Progenitor cell of endocrine pancreas (in vitro differentiated cells): ENCODE data around the gene TEX48. TPM values are rescaled to one million over a fixed set of nuclear protein-coding genes. Genes with fewer than 3 reads are reported as not detected.

Source experiments
- DNase-seq: peaks from one replicate; pipeline ENCODE4 v3.0.0; 2021; ENCODE audit warnings: low spot score; ENCODE audit not compliant: unreplicated experiment
- H3K27ac Mint-ChIP-seq: 2 replicates; pipeline ENCODE4 v1.8.0; 2021; ENCODE audit warnings: mild to moderate bottlenecking, moderate library complexity, mixed read lengths
- H3K27me3 Mint-ChIP-seq: 2 replicates; pipeline ENCODE4 v1.8.0; 2021; ENCODE audit warnings: mixed read lengths
- H3K36me3 Mint-ChIP-seq: 2 replicates; pipeline ENCODE4 v1.8.0; 2022; ENCODE audit warnings: mixed read lengths; ENCODE audit not compliant: insufficient read depth
- H3K4me1 Mint-ChIP-seq: 2 replicates; pipeline ENCODE4 v1.8.0; 2021; ENCODE audit warnings: low read depth, mixed read lengths
- H3K4me3 Mint-ChIP-seq: 2 replicates; pipeline ENCODE4 v1.8.0; 2021; ENCODE audit warnings: low read depth, mild to moderate bottlenecking, moderate library complexity, mixed read lengths
- H3K9me3 Mint-ChIP-seq: 2 replicates; pipeline ENCODE4 v1.8.0; 2021; ENCODE audit warnings: low read depth, mixed read lengths
- total RNA-seq: library from RNA; stranded (reverse); gene quantifications from 2 replicates; pipeline ENCODE4 v1.2.1, GENCODE V29; 2021
- TF ChIP-seq, protein P1 (sequence below): fragments of 200-600 bp; sonication (generic); IDR thresholded peaks from one replicate; pipeline ENCODE4 v1.5.0; 2021; ENCODE audit warnings: antibody characterized with exemption, mild to moderate bottlenecking; ENCODE audit not compliant: unreplicated experiment

The TEX48 gene
- total RNA-seq, 1 donor from 2014 or later = not detected

DNA sequence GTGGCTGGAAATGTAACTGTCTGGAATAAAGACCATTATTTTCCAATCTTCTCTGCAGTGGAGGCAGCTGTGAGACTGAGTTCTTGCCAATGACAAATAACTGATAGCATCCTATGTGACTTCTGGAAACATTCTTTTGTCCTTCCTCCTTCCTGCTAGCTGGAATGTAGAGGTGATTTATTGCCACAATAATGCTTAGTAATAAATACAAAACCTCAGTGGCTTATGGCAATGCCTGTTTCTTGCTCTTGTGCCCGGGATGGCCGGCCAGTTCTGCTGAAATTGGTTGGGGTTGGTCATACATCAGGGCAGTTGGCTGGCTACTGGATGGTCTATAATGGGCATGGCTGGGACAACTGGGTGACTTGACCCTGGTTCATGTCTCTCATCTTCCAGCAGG is 12.2 kb upstream of the TEX48 start:
- peaks cover 12% of the 10 kb centered on the region for H3K27me3 Mint-ChIP-seq
- H3K4me3 Mint-ChIP-seq = no peak overlapping the region
- H3K9me3 Mint-ChIP-seq = no peaks in the 10 kb centered on the region
- no peaks in the 10 kb centered on the region for H3K36me3 Mint-ChIP-seq
- peaks cover 1% of the 10 kb centered on the region for H3K4me1 Mint-ChIP-seq
- TF ChIP-seq, protein P1, sequence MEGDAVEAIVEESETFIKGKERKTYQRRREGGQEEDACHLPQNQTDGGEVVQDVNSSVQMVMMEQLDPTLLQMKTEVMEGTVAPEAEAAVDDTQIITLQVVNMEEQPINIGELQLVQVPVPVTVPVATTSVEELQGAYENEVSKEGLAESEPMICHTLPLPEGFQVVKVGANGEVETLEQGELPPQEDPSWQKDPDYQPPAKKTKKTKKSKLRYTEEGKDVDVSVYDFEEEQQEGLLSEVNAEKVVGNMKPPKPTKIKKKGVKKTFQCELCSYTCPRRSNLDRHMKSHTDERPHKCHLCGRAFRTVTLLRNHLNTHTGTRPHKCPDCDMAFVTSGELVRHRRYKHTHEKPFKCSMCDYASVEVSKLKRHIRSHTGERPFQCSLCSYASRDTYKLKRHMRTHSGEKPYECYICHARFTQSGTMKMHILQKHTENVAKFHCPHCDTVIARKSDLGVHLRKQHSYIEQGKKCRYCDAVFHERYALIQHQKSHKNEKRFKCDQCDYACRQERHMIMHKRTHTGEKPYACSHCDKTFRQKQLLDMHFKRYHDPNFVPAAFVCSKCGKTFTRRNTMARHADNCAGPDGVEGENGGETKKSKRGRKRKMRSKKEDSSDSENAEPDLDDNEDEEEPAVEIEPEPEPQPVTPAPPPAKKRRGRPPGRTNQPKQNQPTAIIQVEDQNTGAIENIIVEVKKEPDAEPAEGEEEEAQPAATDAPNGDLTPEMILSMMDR = no peak
- H3K27ac Mint-ChIP-seq = no peak overlapping the region
- no peak for DNase-seq

DNA sequence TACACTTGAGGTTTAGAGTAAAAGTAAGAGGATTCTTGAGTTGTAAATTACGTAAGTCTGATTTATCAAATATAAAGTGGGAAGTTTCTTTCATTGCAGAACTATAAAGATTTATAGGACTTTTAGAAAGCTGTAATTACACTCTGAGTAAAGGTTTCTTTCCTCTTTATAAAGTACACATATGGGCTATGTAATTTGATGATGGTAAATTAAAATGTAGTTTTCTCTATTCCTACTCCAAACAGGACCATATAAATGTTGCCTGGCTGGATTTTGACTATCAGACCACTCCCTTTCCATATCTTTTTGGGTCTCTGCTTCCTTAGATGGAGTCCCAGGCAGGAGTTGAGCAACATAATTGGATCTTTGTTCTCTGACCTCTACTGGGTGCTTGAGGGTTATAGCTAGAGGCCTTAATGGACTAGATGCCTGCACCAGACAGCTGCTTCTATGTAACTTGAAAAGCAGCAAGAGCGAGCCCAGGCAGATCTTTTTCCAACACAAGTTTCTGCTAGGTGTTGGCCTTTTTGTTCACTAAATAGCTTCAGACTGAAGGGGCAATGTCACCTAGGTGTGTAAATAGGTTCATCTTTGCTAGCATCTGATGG is 11.4 kb upstream of the TEX48 start:
- Mint-ChIP-seq H3K36me3 (no peaks in the 10 kb centered on the region), H3K9me3 (no peaks in the 10 kb centered on the region), H3K4me3 (no peak overlapping the region), H3K27ac (no peak overlapping the region), H3K4me1 (peaks cover 1% of the 10 kb centered on the region), H3K27me3 (peaks cover 12% of the 10 kb centered on the region)
- DNase-seq = no peak
- TF ChIP-seq, protein P1 = no peak

DNA sequence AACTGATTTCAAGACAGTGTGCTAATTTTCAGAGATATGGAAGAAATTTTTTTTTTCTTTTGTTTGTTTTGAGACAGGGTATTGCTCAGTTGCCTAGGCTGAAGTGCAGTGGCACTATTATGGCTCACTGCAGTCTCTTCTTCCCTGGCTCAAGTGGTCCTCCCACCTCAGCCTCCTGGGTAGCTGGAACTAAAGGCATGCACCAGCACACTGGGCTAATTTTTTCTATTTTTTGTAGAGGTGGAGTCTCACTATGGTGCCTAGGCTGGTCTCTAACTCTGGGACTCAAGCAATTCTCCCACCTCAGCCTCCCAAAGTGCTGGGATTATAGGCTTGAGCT is 9.9 kb upstream of the TEX48 start:
- Mint-ChIP-seq H3K27me3 (peaks cover 12% of the 10 kb centered on the region), H3K27ac (no peak overlapping the region), H3K36me3 (no peaks in the 10 kb centered on the region), H3K9me3 (no peaks in the 10 kb centered on the region), H3K4me1 (peaks cover 1% of the 10 kb centered on the region), H3K4me3 (no peak overlapping the region)
- TF ChIP-seq, protein P1 = no peak
- DNase-seq = no peak

DNA sequence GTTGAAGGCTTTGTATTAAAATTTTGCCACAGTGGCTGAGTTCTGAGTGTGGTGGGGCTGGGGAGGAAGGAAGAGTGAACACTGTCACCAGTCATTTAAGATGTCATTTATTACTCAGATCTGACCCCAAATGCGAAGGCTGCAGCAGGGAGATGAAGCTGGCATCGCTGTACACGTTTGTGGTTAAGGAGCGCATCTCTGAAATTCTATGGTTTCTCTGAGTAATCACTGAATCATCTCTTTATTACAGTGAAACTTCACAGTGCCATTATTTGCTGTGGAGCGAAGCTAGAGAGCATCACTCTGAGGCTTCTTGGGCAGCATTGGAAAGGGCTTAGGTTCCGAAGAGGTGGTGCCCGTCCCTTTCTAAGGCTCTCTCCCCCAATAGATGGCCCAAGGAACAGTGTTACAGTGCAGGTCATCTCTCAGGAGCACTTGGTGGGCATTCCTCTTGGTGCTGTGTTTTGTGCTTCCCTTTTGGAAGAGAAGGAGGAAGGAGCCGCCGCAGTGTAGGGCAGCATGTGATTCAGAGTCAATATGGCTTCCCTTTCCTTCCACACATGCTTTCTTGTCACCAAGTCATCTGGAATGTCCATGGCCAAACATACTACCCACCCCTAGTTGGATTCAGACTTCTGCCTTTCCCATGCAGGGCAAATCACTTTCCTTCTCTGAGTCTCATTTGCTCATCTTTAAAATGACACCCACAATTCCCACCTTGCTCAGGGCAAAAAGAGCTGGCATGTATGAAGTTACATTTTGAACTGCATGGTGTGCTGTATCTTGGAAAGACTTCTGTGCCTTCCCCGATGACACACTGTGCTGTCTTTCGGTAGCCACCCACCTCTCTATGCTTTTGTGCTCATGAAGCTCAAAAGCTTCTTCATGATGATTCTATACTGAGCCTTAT is 9.3 kb upstream of the TEX48 start:
- no peak for DNase-seq
- Mint-ChIP-seq H3K27me3 (peaks cover 12% of the 10 kb centered on the region), H3K4me1 (peaks cover 1% of the 10 kb centered on the region), H3K27ac (peak overlapping the region; percentile 9), H3K9me3 (no peaks in the 10 kb centered on the region), H3K36me3 (no peaks in the 10 kb centered on the region), H3K4me3 (no peak overlapping the region)
- TF ChIP-seq, protein P1 = no peak

DNA sequence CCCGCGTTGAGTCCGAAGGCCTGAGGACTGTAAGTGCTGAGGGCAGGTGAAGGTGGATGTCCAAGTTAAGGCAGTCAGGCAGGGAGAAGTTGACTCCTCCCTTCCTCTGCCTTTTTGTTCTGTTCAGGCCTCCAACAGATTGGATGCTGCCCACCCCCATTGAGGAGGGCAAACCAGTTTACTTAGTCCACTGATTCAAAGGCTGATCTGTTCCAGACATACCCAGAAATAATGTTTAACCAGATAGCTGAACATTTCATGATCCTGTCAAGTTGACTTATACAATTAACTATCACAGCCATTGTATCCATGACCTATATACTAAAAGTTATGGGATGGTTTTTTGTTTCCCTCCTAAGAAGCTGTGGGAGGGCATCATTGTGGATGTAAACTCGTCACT is 8.3 kb upstream of the TEX48 start:
- Mint-ChIP-seq H3K4me1 (peaks cover 1% of the 10 kb centered on the region), H3K4me3 (no peak overlapping the region), H3K9me3 (no peaks in the 10 kb centered on the region), H3K27ac (no peak overlapping the region), H3K36me3 (no peaks in the 10 kb centered on the region), H3K27me3 (peaks cover 12% of the 10 kb centered on the region)
- DNase-seq = no peak
- TF ChIP-seq, protein P1 = no peak
